SK-N-SH (cell line): ENCODE data around the gene PEPD.

Source experiments
- ELF1 ChIP-seq: IDR thresholded peaks from 2 replicates; pipeline ENCODE4 v1.4.0; 2012
- EP300 ChIP-seq, 2 experiments: IDR thresholded peaks; 2 replicates each; pipeline versions ENCODE4 v1.4.0 to v1.6.1; 2012; ENCODE audit warnings: borderline replicate concordance in 1 of 2, low read depth in 1 of 2, low read length in 1 of 2
- MAX ChIP-seq: IDR thresholded peaks from 2 replicates; pipeline ENCODE4 v1.4.0; 2012; ENCODE audit warnings: low read depth
- REST ChIP-seq: IDR thresholded peaks from 2 replicates; pipeline ENCODE4 v1.6.1; 2012; ENCODE audit warnings: mild to moderate bottlenecking, low read depth, low read length, moderate library complexity
- TF ChIP-seq, protein P1 (sequence below): fragments of 200-600 bp; sonication (generic); IDR thresholded peaks from 2 replicates; pipeline ENCODE4 v1.6.1; 2017; ENCODE audit warnings: antibody characterized with exemption, mild to moderate bottlenecking, moderate library complexity

DNA sequence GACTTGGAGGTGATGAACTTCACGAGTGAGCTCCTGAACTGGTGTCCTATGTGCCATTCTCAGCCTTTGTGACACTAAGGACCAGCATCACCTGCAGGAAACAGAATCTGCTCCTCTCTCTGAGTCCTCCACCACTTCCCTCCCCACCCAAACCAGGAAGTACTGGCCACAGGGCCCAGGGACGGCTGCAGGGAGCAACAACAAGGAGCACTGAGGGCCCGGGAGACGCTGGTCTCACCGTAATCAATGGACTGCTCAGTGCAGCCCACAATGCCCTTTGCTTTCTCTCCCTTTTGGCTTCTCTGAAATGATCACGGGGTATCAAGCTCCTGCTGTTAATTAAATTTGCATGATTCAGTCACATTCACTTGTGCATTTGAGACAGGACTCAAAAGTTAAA lies 18.6 kb downstream of the PEPD start:
- TF ChIP-seq MAX (no peak), REST (no peak), EP300 (IDR thresholded peaks at IDR 0.05; ENCODE audit: borderline replicate concordance in 1 of 2, low read depth in 1 of 2, low read length in 1 of 2) (no peak), ELF1 (no peak)
- TF ChIP-seq, protein P1, sequence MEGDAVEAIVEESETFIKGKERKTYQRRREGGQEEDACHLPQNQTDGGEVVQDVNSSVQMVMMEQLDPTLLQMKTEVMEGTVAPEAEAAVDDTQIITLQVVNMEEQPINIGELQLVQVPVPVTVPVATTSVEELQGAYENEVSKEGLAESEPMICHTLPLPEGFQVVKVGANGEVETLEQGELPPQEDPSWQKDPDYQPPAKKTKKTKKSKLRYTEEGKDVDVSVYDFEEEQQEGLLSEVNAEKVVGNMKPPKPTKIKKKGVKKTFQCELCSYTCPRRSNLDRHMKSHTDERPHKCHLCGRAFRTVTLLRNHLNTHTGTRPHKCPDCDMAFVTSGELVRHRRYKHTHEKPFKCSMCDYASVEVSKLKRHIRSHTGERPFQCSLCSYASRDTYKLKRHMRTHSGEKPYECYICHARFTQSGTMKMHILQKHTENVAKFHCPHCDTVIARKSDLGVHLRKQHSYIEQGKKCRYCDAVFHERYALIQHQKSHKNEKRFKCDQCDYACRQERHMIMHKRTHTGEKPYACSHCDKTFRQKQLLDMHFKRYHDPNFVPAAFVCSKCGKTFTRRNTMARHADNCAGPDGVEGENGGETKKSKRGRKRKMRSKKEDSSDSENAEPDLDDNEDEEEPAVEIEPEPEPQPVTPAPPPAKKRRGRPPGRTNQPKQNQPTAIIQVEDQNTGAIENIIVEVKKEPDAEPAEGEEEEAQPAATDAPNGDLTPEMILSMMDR, result no peak
